Measurements from ENCODE around the gene CEP135. TPM values are rescaled to one million over a fixed set of nuclear protein-coding genes. Genes with fewer than 3 reads are reported as not detected.

The CEP135 gene
- total RNA-seq, 1 donor from 2014 or later, result 8.2 TPM

- H3K4me1 ChIP-seq (ENCODE audit: insufficient read depth, low read length), result no peaks in the 10 kb centered on the region
- Mint-ChIP-seq H3K4me3 (ENCODE audit: unreplicated experiment) (no peak overlapping the region), H3K36me3 (ENCODE audit: low read depth, unreplicated experiment) (no peaks in the 10 kb centered on the region), H3K9me3 (ENCODE audit: unreplicated experiment) (peaks cover 23% of the 10 kb centered on the region), H3K27me3 (ENCODE audit: low read depth, unreplicated experiment) (no peaks in the 10 kb centered on the region), H3K27ac (ENCODE audit: unreplicated experiment) (no peak overlapping the region), H3K4me1 (ENCODE audit: low read depth, unreplicated experiment) (no peaks in the 10 kb centered on the region)
- H3K27me3 ChIP-seq (ENCODE audit: insufficient read depth, low read length), result no peaks in the 10 kb centered on the region
- TF ChIP-seq CTCF (IDR thresholded peaks at IDR 0.05; ENCODE audit: insufficient read depth, low read depth, low read length) (no peak), EZH2 (IDR thresholded peaks at IDR 0.05; ENCODE audit: insufficient read depth, low read length) (no peak)
- H3K4me3 ChIP-seq (ENCODE audit: insufficient read depth, low read depth, low read length), result no peak overlapping the region
- no peak overlapping the region for H3K27ac ChIP-seq (ENCODE audit: low read depth, low read length)
- H3K79me2 ChIP-seq (ENCODE audit: insufficient read depth, low read length), result no peaks in the 10 kb centered on the region
- H3K36me3 ChIP-seq (ENCODE audit: insufficient read depth, low read length), result no peaks in the 10 kb centered on the region
- FAIRE-seq (no peak), DNase-seq (ENCODE audit: low read depth) (no peak)
- no peak overlapping the region for H3K9ac ChIP-seq (ENCODE audit: low read length)
- H3K4me2 ChIP-seq (ENCODE audit: low read length), result no peak overlapping the region
- no peak overlapping the region for H2AFZ ChIP-seq (ENCODE audit: low read depth, low read length)
- H4K20me1 ChIP-seq (ENCODE audit: insufficient read depth, low read length), result no peaks in the 10 kb centered on the region
- no peaks in the 10 kb centered on the region for H3K9me3 ChIP-seq (ENCODE audit: insufficient read depth, low read depth, low read length)
Observed at GRCh38 chr4:55938481-55938880, 10.3 kb upstream of the CEP135 start.

- no peaks in the 10 kb centered on the region for H3K36me3 Mint-ChIP-seq (ENCODE audit: low read depth, unreplicated experiment)
- H3K4me1 Mint-ChIP-seq (ENCODE audit: low read depth, unreplicated experiment), result no peaks in the 10 kb centered on the region
- H3K4me3 ChIP-seq (ENCODE audit: insufficient read depth, low read depth, low read length), result no peak overlapping the region
Observed at GRCh38 chr4:55939421-55939820, 9.3 kb upstream of the CEP135 start.

More at GRCh38 chr4:55939421-55939820, 9.3 kb upstream of the CEP135 start:
- Mint-ChIP-seq H3K4me3 (ENCODE audit: unreplicated experiment) (no peak overlapping the region), H3K27ac (ENCODE audit: unreplicated experiment) (no peak overlapping the region), H3K9me3 (ENCODE audit: unreplicated experiment) (peaks cover 19% of the 10 kb centered on the region), H3K27me3 (ENCODE audit: low read depth, unreplicated experiment) (no peaks in the 10 kb centered on the region)
- Histone ChIP-seq H3K36me3 (ENCODE audit: insufficient read depth, low read length) (no peaks in the 10 kb centered on the region), H3K4me2 (ENCODE audit: low read length) (no peak overlapping the region), H3K27ac (ENCODE audit: low read depth, low read length) (no peak overlapping the region), H3K4me1 (ENCODE audit: insufficient read depth, low read length) (no peaks in the 10 kb centered on the region), H4K20me1 (ENCODE audit: insufficient read depth, low read length) (no peaks in the 10 kb centered on the region), H3K27me3 (ENCODE audit: insufficient read depth, low read length) (no peaks in the 10 kb centered on the region), H3K79me2 (ENCODE audit: insufficient read depth, low read length) (no peaks in the 10 kb centered on the region), H3K9me3 (ENCODE audit: insufficient read depth, low read depth, low read length) (no peaks in the 10 kb centered on the region), H2AFZ (ENCODE audit: low read depth, low read length) (no peak overlapping the region), H3K9ac (ENCODE audit: low read length) (no peak overlapping the region)
- FAIRE-seq (no peak), DNase-seq (ENCODE audit: low read depth) (no peak)
- no peak for TF ChIP-seq EZH2 (IDR thresholded peaks at IDR 0.05; ENCODE audit: insufficient read depth, low read length)
- no peak for TF ChIP-seq CTCF (IDR thresholded peaks at IDR 0.05; ENCODE audit: insufficient read depth, low read depth, low read length)

Measured in astrocyte (in vitro differentiated cells and primary cell).